ENCODE measurements around the gene CYP2C19.
"Not testable (repeated sequence)": the region's sequence is repeated elsewhere in the genome, so short reads cannot be mapped to it uniquely, and the experiment has no call there.

CYP2C19 gene

DNA sequence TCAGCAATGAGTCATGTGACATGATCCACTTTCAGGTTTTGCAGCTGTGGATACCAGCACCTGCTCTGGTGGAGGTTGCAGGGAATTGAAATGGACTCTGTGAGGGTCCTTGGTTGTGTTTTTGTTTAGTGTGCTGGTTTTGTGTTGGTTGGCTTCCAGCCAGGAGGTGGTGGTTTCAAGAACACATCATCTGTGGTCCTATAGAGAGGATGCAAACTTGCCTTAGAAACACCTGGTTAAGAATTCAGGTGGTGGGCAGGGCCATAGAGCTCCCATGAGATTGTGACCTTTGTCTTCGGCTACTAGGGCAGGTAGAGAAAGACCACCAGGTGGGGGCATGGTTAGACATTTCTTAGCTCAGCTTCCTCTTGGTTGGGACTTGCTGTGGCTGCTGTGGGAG, 116.7 kb downstream of the CYP2C19 start:
- DNase-seq (ENCODE audit: low read depth), result no peak

DNA sequence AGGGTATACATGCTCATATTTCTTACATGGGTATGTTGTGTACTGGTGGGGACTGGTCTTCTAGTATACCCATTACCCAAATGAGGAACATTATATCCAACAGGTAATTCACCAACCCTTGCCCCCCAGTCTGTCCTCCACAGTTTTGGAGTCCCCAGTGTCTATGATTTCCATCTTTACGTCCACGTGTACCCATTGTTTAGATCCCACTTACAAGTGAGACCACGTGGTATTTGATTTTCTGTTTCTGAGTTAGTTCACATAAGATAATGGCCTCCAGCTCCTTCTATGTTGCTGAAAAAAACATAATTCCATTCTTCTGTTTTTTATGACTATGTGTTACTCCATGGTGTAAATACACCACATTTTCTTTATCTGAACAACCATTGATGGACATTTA, 126.6 kb downstream of the CYP2C19 start:
- no peak for DNase-seq (ENCODE audit: low read depth)

DNA sequence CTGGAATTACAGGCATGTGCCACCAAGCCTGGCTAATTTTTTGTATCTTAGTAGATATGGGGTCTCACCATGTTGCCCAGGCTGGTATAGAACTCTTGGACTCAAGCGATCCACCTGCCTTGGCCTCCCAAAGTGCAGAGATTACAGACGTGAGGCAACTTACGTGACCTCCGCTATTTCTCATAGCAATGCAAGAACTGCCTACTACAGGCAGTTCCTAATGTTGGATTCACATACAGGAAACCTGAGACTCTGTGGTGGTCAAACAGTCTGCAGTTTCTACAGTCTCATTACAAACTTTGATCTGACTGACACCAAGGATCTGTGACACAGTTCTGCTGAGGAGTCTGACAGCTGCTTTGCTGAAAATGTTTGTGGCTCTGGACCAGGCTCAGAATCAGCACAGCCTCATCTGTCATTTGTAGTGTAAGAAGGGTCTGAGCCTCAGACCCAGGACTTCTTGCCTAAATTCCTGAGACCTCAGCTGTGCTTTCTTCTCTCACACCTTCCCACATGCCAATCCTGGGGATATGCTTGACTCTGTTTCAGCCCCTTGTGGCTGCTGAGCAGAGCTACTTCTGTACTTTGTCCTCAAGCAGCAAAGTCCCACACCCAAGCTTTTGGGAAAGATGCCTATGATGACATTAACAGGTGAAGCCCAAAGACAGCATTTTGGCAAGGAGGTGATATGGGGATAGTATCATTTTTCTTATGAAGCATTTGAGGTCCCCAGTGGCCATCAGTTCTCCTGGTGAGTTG, 128.0 kb downstream of the CYP2C19 start:
- no peak for DNase-seq (ENCODE audit: low read depth)

DNA sequence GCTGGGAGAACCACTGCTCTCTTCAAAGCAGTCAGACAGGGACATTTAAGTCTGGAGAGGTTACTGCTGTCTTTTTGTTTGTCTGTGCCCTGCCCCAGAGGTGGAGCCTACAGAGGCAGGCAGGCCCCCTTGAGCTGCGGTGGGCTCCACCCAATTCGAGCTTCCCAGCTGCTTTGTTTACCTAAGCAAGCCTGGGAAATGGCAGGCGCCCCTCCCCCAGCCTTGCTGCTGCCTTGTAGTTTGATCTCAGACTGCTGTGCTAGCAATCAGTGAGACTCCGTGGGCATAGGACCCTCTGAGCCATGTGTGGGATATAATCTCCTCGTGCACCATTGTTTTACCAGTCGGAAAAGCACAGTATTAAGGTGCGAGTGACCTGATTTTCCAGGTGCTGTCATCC, 135.9 kb downstream of the CYP2C19 start:
- not testable (repeated sequence) for DNase-seq (ENCODE audit: low read depth)

DNA sequence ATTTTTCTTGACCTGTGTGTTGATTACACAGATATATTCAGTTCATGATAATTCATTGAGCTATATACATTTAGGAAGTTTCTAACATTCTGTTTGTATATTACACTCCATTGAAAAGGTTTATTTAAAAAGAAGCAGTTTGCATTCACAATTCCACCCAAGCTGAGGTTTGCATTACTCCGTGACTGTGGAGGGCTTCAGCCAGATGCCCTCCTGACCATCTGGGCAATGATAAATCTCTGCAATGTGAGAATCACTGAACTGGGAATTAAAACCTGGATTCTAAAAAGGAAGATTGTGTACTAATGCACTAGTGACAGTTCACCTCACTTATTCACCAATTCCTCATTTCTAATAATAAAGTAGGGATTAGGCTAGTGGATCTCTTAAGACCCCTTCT, 139.6 kb downstream of the CYP2C19 start:
- no peak for DNase-seq (ENCODE audit: low read depth)

DNA sequence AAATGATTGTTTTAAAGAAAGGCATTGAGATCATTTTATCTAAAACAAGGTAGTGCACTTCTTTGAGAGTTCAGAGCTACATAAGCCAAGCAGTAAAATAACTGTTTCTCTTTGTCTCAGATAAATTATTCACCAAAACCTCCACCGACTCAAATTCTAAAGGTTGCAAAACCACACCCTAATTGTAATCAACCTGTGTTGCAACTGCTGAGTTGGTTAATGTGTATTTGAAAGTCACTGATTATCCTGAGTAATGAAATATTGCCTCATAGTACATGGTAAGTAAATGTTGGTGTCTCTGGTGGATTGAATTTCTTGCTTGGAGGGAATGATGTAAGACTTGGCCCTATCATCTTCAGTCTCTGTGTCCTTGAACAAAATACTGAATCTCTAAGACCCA, 140.1 kb downstream of the CYP2C19 start:
- DNase-seq (ENCODE audit: low read depth), result no peak

Data from fibroblast of gingiva (primary cell).